Uterus (tissue), 4 donors: Measurements from ENCODE around the gene GALNT7. TPM values are rescaled to one million over a fixed set of nuclear protein-coding genes. Genes with fewer than 3 reads are reported as not detected.

Experiments
- DNase-seq, 2 donors: peaks; one replicate each; pipeline ENCODE4 v3.0.0-alpha.2; 2019 to 2020
- H3K27ac ChIP-seq, 2 donors: fragments of 200-600 bp; sonication (generic); 1 replicate in 1 of 2; 2 replicates in 1 of 2; pipeline ENCODE4 v1.5.1; 2016 to 2018
- H3K27me3 ChIP-seq, 2 donors: fragments of 200-600 bp; sonication (generic); one replicate each; pipeline ENCODE4 v1.5.1; 2018 to 2019; ENCODE audit warnings: control low read depth in 1 of 2
- H3K36me3 ChIP-seq, 2 donors: fragments of 200-600 bp; sonication (generic); one replicate each; pipeline ENCODE4 v1.5.1; 2019; ENCODE audit warnings: control low read depth in 1 of 2
- H3K4me1 ChIP-seq, 2 donors: fragments of 200-600 bp; sonication (generic); one replicate each; pipeline ENCODE4 v1.5.1; 2018 to 2019; ENCODE audit warnings: control low read depth in 1 of 2
- H3K4me3 ChIP-seq, 2 donors: fragments of 200-600 bp; sonication (generic); 1 replicate in 1 of 2; 2 replicates in 1 of 2; pipeline ENCODE4 v1.5.1; 2018 to 2019; ENCODE audit warnings: mild to moderate bottlenecking in 1 of 2
- H3K9me3 ChIP-seq, 2 donors: fragments of 200-600 bp; sonication (generic); one replicate each; pipeline ENCODE4 v1.5.1; 2019; ENCODE audit warnings: control low read depth in 1 of 2
- POLR2A ChIP-seq, 2 donors: fragments of 450-650 bp; IDR thresholded peaks; one replicate each; pipeline ENCODE4 v1.6.1; 2016; ENCODE audit warnings: antibody characterized with exemption in 2 of 2, mild to moderate bottlenecking in 1 of 2, moderate library complexity in 1 of 2
- intact Hi-C: fragments of 100-400 bp; cut with DNase I; formaldehyde crosslinking; loops from one replicate; pipeline ENCODE4 v1.15.1; 2023; ENCODE audit warnings: low total_unique reads
- total RNA-seq, 4 donors: library from RNA; depleted of rRNA in 3 of 4; stranded (reverse); fragments of >200 nt in 3 of 4; gene quantifications; one replicate each; pipeline versions ENCODE4 v1.1.0 to v1.2.4, GENCODE V29; 2014 to 2023
- TF ChIP-seq, protein P1 (sequence below), 4 experiments: fragments of 200-600 bp in 2 of 4; fragments of 450-650 bp in 2 of 4; sonication (generic) in 2 of 4; IDR thresholded peaks; one replicate each; pipeline ENCODE4 v1.5.1; 2016 to 2019; ENCODE audit warnings: antibody characterized with exemption in 4 of 4, mild to moderate bottlenecking in 2 of 4, moderate library complexity in 1 of 4
- donor health status: DM: yes; HTN: yes; CAD: no.

Gene GALNT7
- total RNA-seq, 4 donors from 2014 or later: 7.7 to 48.2 (median 19.2) TPM

- Histone ChIP-seq H3K4me3 (no peak overlapping the region), H3K4me1 (no peaks in the 10 kb centered on the region), H3K9me3 (peaks cover 0 to 5% of the 10 kb centered on the region in 2 donors), H3K27me3 (no peaks in the 10 kb centered on the region), H3K36me3 (no peaks in the 10 kb centered on the region), H3K27ac (no peak overlapping the region)
- intact Hi-C loops: no loop called here
- DNase-seq: no peak
- TF ChIP-seq, protein P1, sequence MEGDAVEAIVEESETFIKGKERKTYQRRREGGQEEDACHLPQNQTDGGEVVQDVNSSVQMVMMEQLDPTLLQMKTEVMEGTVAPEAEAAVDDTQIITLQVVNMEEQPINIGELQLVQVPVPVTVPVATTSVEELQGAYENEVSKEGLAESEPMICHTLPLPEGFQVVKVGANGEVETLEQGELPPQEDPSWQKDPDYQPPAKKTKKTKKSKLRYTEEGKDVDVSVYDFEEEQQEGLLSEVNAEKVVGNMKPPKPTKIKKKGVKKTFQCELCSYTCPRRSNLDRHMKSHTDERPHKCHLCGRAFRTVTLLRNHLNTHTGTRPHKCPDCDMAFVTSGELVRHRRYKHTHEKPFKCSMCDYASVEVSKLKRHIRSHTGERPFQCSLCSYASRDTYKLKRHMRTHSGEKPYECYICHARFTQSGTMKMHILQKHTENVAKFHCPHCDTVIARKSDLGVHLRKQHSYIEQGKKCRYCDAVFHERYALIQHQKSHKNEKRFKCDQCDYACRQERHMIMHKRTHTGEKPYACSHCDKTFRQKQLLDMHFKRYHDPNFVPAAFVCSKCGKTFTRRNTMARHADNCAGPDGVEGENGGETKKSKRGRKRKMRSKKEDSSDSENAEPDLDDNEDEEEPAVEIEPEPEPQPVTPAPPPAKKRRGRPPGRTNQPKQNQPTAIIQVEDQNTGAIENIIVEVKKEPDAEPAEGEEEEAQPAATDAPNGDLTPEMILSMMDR (IDR thresholded peaks at IDR 0.05): no peak
- TF ChIP-seq POLR2A (IDR thresholded peaks at IDR 0.05): no peak
Observed at GRCh38 chr4:173291899-173292298, 123.3 kb downstream of the GALNT7 start.

- Histone ChIP-seq H3K36me3 (no peaks in the 10 kb centered on the region), H3K4me3 (no peak overlapping the region), H3K27ac (no peak overlapping the region), H3K9me3 (no peaks in the 10 kb centered on the region), H3K4me1 (no peaks in the 10 kb centered on the region), H3K27me3 (no peaks in the 10 kb centered on the region)
- TF ChIP-seq, protein P1 (IDR thresholded peaks at IDR 0.05): no peak
- TF ChIP-seq POLR2A (IDR thresholded peaks at IDR 0.05): no peak
- intact Hi-C loops: no loop called here
- no peak for DNase-seq
Observed at GRCh38 chr4:173293663-173294062, 125.1 kb downstream of the GALNT7 start.

GRCh38 chr4:173294444-173294843 is 125.8 kb downstream of the GALNT7 start:
- TF ChIP-seq, protein P1 (IDR thresholded peaks at IDR 0.05): no peak
- no peak for TF ChIP-seq POLR2A (IDR thresholded peaks at IDR 0.05)
- no peaks in the 10 kb centered on the region for H3K27me3 ChIP-seq

GRCh38 chr4:173301518-173302201 is 133.0 kb downstream of the GALNT7 start:
- peak in 1 of 2 donors; percentile 34 for DNase-seq
- TF ChIP-seq, protein P1 (IDR thresholded peaks at IDR 0.05): peak; percentile 49 to 75 (median 66)
- TF ChIP-seq POLR2A (IDR thresholded peaks at IDR 0.05): no peak
- H3K4me1 ChIP-seq: peaks cover 0 to 4% of the 10 kb centered on the region in 2 donors
- no peaks in the 10 kb centered on the region for H3K27me3 ChIP-seq
- intact Hi-C loops: no loop called here
- H3K4me3 ChIP-seq: no peak overlapping the region
- no peaks in the 10 kb centered on the region for H3K9me3 ChIP-seq
- H3K27ac ChIP-seq: peak overlapping the region in 1 of 2 donors; percentile 23
- H3K36me3 ChIP-seq: no peaks in the 10 kb centered on the region

More at GRCh38 chr4:173294444-173294843, 125.8 kb downstream of the GALNT7 start:
- Histone ChIP-seq H3K9me3 (no peaks in the 10 kb centered on the region), H3K36me3 (no peaks in the 10 kb centered on the region), H3K4me3 (no peak overlapping the region), H3K4me1 (no peaks in the 10 kb centered on the region), H3K27ac (no peak overlapping the region)
- DNase-seq: no peak
- intact Hi-C loops: no loop called here

DNA sequence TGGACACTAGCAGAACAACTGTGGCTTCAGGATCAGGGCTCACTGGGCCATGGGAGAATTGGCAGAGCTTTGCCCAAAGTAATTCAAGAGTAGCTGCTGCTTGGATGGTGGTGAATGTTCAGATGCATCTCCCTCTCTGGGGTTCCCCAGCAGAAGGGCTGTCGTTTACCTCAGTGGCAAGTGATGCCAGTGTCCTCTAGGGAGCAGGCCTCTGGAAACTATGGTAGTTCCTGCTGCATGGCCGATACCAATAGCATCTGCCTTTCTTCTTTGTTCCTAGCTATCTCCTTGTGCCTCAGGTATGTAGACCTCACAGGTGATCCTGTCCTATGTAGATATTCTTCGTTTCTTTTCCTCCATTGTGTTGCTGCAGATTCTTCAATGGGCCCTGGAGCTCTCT is 139.2 kb downstream of the GALNT7 start:
- TF ChIP-seq POLR2A (IDR thresholded peaks at IDR 0.05): no peak
- TF ChIP-seq, protein P1 (IDR thresholded peaks at IDR 0.05): no peak
- H3K27ac ChIP-seq: no peak overlapping the region
- H3K9me3 ChIP-seq: no peaks in the 10 kb centered on the region
- no peaks in the 10 kb centered on the region for H3K27me3 ChIP-seq
- no peaks in the 10 kb centered on the region for H3K4me1 ChIP-seq
- DNase-seq: no peak
- no peaks in the 10 kb centered on the region for H3K36me3 ChIP-seq
- intact Hi-C loops: no loop called here
- no peak overlapping the region for H3K4me3 ChIP-seq
